Hepatocyte (in vitro differentiated cells): ENCODE measurements around the gene KLHL30. TPM values are rescaled to one million over a fixed set of nuclear protein-coding genes. Genes with fewer than 3 reads are reported as not detected.

ENCODE experiments used
- DNase-seq: peaks from one replicate; pipeline ENCODE4 v3.0.0-alpha.2; 2016; ENCODE audit warnings: low spot score
- H2AFZ ChIP-seq: fragments of 200-600 bp; sonication (generic); 2 replicates; pipeline ENCODE4 v1.6.0; 2016; ENCODE audit warnings: antibody characterized with exemption, mild to moderate bottlenecking
- H3K27ac ChIP-seq: fragments of 200-600 bp; sonication (generic); 2 replicates; pipeline ENCODE4 v1.5.1; 2016; ENCODE audit warnings: mild to moderate bottlenecking
- H3K27me3 ChIP-seq: fragments of 200-600 bp; sonication (generic); 2 replicates; pipeline ENCODE4 v1.6.1; 2016
- H3K36me3 ChIP-seq: fragments of 200-600 bp; sonication (generic); replicated peaks from 2 replicates; pipeline ENCODE4 v1.5.1; 2016; ENCODE audit warnings: low read depth; ENCODE audit not compliant: insufficient read depth
- H3K4me1 ChIP-seq: fragments of 200-600 bp; sonication (generic); 2 replicates; pipeline ENCODE4 v1.5.1; 2016; ENCODE audit warnings: mild to moderate bottlenecking, moderate library complexity; ENCODE audit not compliant: insufficient read depth
- H3K4me2 ChIP-seq: fragments of 200-600 bp; sonication (generic); 2 replicates; pipeline ENCODE4 v1.6.0; 2016
- H3K4me3 ChIP-seq: fragments of 200-600 bp; sonication (generic); 2 replicates; pipeline ENCODE4 v1.5.1; 2016; ENCODE audit warnings: mild to moderate bottlenecking
- H3K79me2 ChIP-seq: fragments of 200-600 bp; sonication (generic); 2 replicates; pipeline ENCODE4 v1.6.0; 2017; ENCODE audit warnings: mild to moderate bottlenecking
- H3K9me2 ChIP-seq: fragments of 200-600 bp; sonication (generic); replicated peaks from 2 replicates; pipeline ENCODE4 v1.6.0; 2017; ENCODE audit warnings: mild to moderate bottlenecking; ENCODE audit not compliant: insufficient read depth
- H3K9me3 ChIP-seq: fragments of 200-600 bp; sonication (generic); 2 replicates; pipeline ENCODE4 v1.5.1; 2016; ENCODE audit warnings: low read depth, mild to moderate bottlenecking
- H4K20me1 ChIP-seq: fragments of 200-600 bp; sonication (generic); 2 replicates; pipeline ENCODE4 v1.6.0; 2016; ENCODE audit warnings: mild to moderate bottlenecking; ENCODE audit not compliant: insufficient read depth, poor library complexity, severe bottlenecking
- CTCF ChIP-seq: fragments of 200-600 bp; sonication (generic); IDR thresholded peaks from 2 replicates; pipeline ENCODE4 v1.5.1; 2016; ENCODE audit warnings: antibody characterized with exemption, mild to moderate bottlenecking; ENCODE audit not compliant: poor library complexity
- EZH2 ChIP-seq: fragments of 200-600 bp; sonication (generic); IDR thresholded peaks from 2 replicates; pipeline ENCODE4 v1.6.1; 2016; ENCODE audit warnings: antibody characterized with exemption, mild to moderate bottlenecking, borderline replicate concordance
- EZH2phosphoT487 ChIP-seq: fragments of 200-600 bp; sonication (generic); IDR thresholded peaks from one replicate; pipeline ENCODE4 v1.6.1; 2018; ENCODE audit warnings: antibody characterized with exemption, mild to moderate bottlenecking, low read depth, moderate library complexity; ENCODE audit not compliant: unreplicated experiment, severe bottlenecking
- WGBS: methylation state at CpG from one replicate; pipeline ENCODE4 v1.1.6; 2016; ENCODE audit warnings: low lambda C conversion rate; ENCODE audit errors: missing lambda C conversion rate; 5-methylcytosine and 5-hydroxymethylcytosine counted together
- polyA plus RNA-seq: library from polyadenylated mRNA; unstranded; fragments of >200 nt; fragmentation: Nextera tagmentation; extraction: Ambion mirVana; gene quantifications from 2 replicates; pipeline ENCODE4 v1.2.1, GENCODE V29; 2016
- total RNA-seq: library from RNA; depleted of rRNA; stranded (reverse); fragments of >200 nt; gene quantifications from 2 replicates; pipeline ENCODE4 v1.2.3, GENCODE V29; 2014

KLHL30 gene
- total and polyA plus RNA-seq, 2 experiments from 2014 or later, result 0.15 TPM; not detected in 1

GRCh38 chr2:238116298-238117198 lies 21.9 kb upstream of the KLHL30 start:
- no peaks in the 10 kb centered on the region for H3K4me1 ChIP-seq
- H3K79me2 ChIP-seq, result no peaks in the 10 kb centered on the region
- H3K9me2 ChIP-seq, result no peaks in the 10 kb centered on the region
- peaks cover 8% of the 10 kb centered on the region for H3K9me3 ChIP-seq
- H3K27me3 ChIP-seq, result peaks cover 12% of the 10 kb centered on the region
- no peak overlapping the region for H3K27ac ChIP-seq
- WGBS, result 95% methylated on average over 21 of the region's 21 CpGs
- TF ChIP-seq EZH2phosphoT487 (no peak), CTCF (no peak), EZH2 (no peak)
- H4K20me1 ChIP-seq, result no peaks in the 10 kb centered on the region
- no peak overlapping the region for H2AFZ ChIP-seq
- H3K36me3 ChIP-seq, result no peaks in the 10 kb centered on the region
- no peak overlapping the region for H3K4me2 ChIP-seq
- no peak for DNase-seq
- no peak overlapping the region for H3K4me3 ChIP-seq

- Histone ChIP-seq H3K4me3 (no peak overlapping the region), H3K4me1 (no peaks in the 10 kb centered on the region), H3K9me3 (peaks cover 3% of the 10 kb centered on the region), H3K36me3 (no peaks in the 10 kb centered on the region), H3K79me2 (no peaks in the 10 kb centered on the region), H4K20me1 (no peaks in the 10 kb centered on the region), H3K9me2 (no peaks in the 10 kb centered on the region), H3K27me3 (peaks cover 12% of the 10 kb centered on the region), H3K4me2 (no peak overlapping the region), H2AFZ (no peak overlapping the region), H3K27ac (no peak overlapping the region)
- WGBS, result 82% methylated on average over 10 of the region's 11 CpGs
- DNase-seq, result no peak
- TF ChIP-seq EZH2phosphoT487 (no peak), EZH2 (no peak), CTCF (no peak)
Measured at GRCh38 chr2:238117199-238118154, 21.0 kb upstream of the KLHL30 start.

GRCh38 chr2:238119756-238120462 lies 18.6 kb upstream of the KLHL30 start:
- no peaks in the 10 kb centered on the region for H3K9me2 ChIP-seq
- TF ChIP-seq EZH2phosphoT487 (no peak), EZH2 (no peak), CTCF (no peak)
- no peaks in the 10 kb centered on the region for H4K20me1 ChIP-seq
- no peaks in the 10 kb centered on the region for H3K4me1 ChIP-seq
- H2AFZ ChIP-seq, result no peak overlapping the region
- 83% methylated on average over 14 of the region's 15 CpGs for WGBS
- no peaks in the 10 kb centered on the region for H3K36me3 ChIP-seq
- H3K27ac ChIP-seq, result no peak overlapping the region
- H3K79me2 ChIP-seq, result no peaks in the 10 kb centered on the region
- H3K4me2 ChIP-seq, result no peak overlapping the region
- H3K27me3 ChIP-seq, result peaks cover 12% of the 10 kb centered on the region
- no peaks in the 10 kb centered on the region for H3K9me3 ChIP-seq
- H3K4me3 ChIP-seq, result no peak overlapping the region
- DNase-seq, result no peak
